NCI-H526 treated with DMSO at 0.1 percent for 48 hours (cell line): ENCODE data around the gene FHDC1.

ENCODE experiments used
- DNase-seq: peaks from one replicate; lab custom pipeline; 2025; lab: John Stamatoyannopoulos, UW

Gene FHDC1

GRCh38 chr4:152957437-152958171, 21.5 kb downstream of the FHDC1 start:
- DNase-seq = no peak

- DNase-seq = no peak
Measured at GRCh38 chr4:152959080-152959479, 23.0 kb downstream of the FHDC1 start.

GRCh38 chr4:152960082-152960481, 24.0 kb downstream of the FHDC1 start:
- no peak for DNase-seq

GRCh38 chr4:152961014-152961772, 25.1 kb downstream of the FHDC1 start:
- DNase-seq = peak; percentile 17

- DNase-seq = no peak
Measured at GRCh38 chr4:152961773-152962115, 25.6 kb downstream of the FHDC1 start.

- peak; percentile 95 for DNase-seq
Measured at GRCh38 chr4:152962150-152962549, 26.0 kb downstream of the FHDC1 start.

- DNase-seq = no peak
Measured at GRCh38 chr4:152964335-152964734, 28.2 kb downstream of the FHDC1 start.

GRCh38 chr4:152965611-152966010, 29.5 kb downstream of the FHDC1 start:
- peak; percentile 80 for DNase-seq

GRCh38 chr4:152967907-152968306, 31.8 kb downstream of the FHDC1 start:
- no peak for DNase-seq

- no peak for DNase-seq
Measured at GRCh38 chr4:152968806-152969394, 32.8 kb downstream of the FHDC1 start.

- no peak for DNase-seq
Measured at GRCh38 chr4:152970102-152970820, 34.1 kb downstream of the FHDC1 start.

- no peak for DNase-seq
Measured at GRCh38 chr4:152971053-152971452, 34.9 kb downstream of the FHDC1 start.

GRCh38 chr4:152972821-152973628, 36.9 kb downstream of the FHDC1 start:
- no peak for DNase-seq

- no peak for DNase-seq
Measured at GRCh38 chr4:152973629-152974467, 37.7 kb downstream of the FHDC1 start.

GRCh38 chr4:152974468-152975379, 38.6 kb downstream of the FHDC1 start:
- DNase-seq = no peak

GRCh38 chr4:152975380-152976211, 39.5 kb downstream of the FHDC1 start:
- DNase-seq = no peak

- no peak for DNase-seq
Measured at GRCh38 chr4:152976212-152976761, 40.2 kb downstream of the FHDC1 start.

- DNase-seq = no peak
Measured at GRCh38 chr4:152979731-152980330, 43.7 kb downstream of the FHDC1 start.
